Activated CD8-positive, alpha-beta memory T cell treated with anti-CD3 and anti-CD28 coated beads for 36 hours (primary cell): Measurements from ENCODE around the gene CD8B. TPM values are rescaled to one million over a fixed set of nuclear protein-coding genes. Genes with fewer than 3 reads are reported as not detected.

ENCODE experiments used
- CTCF ChIA-PET: fragments of 350-600 bp; sonication (Branson Sonifier 250); formaldehyde crosslinking; loops from one replicate; lab custom pipeline; 2021; ENCODE audit warnings: antibody characterized with exemption; lab: Charles Lee
- POLR2A ChIA-PET: fragments of 350-600 bp; sonication (Branson Sonifier 250); formaldehyde crosslinking; loops from one replicate; lab custom pipeline; 2021; ENCODE audit warnings: antibody characterized with exemption; lab: Charles Lee
- total RNA-seq, 2 experiments: library from RNA; stranded (reverse); gene quantifications; one replicate each; pipeline ENCODE4 v1.2.3, GENCODE V29; 2021

CD8B gene
- total RNA-seq, 2 experiments from 2014 or later: 250 to 251 TPM

DNA sequence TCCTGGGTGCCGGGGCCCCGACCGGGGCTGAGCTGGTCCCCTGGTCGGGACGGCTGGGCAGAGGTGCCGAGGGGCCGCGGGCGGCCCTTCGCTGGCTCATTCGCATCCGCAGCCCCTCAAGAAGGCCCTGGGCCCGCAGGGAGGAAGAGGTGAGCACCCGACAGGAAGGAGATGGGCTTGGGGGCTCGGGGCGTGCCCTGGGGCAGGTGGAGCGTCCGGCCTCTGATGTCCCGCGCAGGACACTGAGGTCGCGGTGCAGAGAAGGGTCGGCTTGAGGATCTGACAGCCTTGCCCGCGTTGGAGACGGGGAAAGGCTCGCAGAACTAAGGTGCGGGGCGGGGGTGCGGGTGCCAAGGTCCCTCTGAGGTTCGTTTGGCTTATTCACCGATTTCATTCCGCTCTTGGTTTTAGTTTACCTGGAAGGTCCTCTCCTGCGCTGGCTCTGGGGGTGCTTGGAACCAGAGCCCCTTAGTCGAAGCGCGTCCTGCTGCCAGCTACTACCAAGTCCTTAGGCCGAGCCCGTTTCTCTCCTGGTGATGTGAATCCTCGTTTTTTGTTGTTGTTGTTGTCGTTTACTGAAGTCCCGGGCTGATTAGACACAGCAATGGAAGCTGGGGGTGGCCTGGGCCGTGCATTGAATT lies 52.1 kb downstream of the CD8B start:
- POLR2A ChIA-PET: interaction anchor here (1.3 to 4.9 kb wide), 5 partner anchors 15 to 24 kb away, joined by 5 to 65 read pairs (median 44); partner anchors contain the start of gene CD8A
- CTCF ChIA-PET: interaction anchor here (1.4 to 5.1 kb wide), 6 partner anchors 9 to 49 kb away, joined by 3 to 58 read pairs (median 26); partner anchors contain the start of gene CD8A

- CTCF ChIA-PET: interaction anchor here (0.6 to 5.1 kb wide), 16 partner anchors 10 to 53 kb away, joined by 3 to 58 read pairs (median 6); partner anchors contain the start of genes CD8A and CD8B
- POLR2A ChIA-PET: interaction anchor here (0.9 to 4.9 kb wide), 7 partner anchors 11 to 45 kb away, joined by 3 to 65 read pairs (median 12); partner anchors contain the start of gene CD8A
These were observed 53.1 kb downstream of the CD8B start for GRCh38 chr2:86808315-86809161.

- CTCF ChIA-PET: interaction anchor here (0.6 to 5.1 kb wide), 18 partner anchors 8 to 1805 kb away, joined by 3 to 58 read pairs (median 4); partner anchors contain the start of genes CD8A and CD8B
- POLR2A ChIA-PET: interaction anchor here (1.0 to 4.9 kb wide), 8 partner anchors 10 to 44 kb away, joined by 3 to 65 read pairs (median 10); partner anchors contain the start of gene CD8A
These were observed 54.0 kb downstream of the CD8B start for GRCh38 chr2:86807468-86808275.

- POLR2A ChIA-PET: interaction anchor here (1.0 to 4.9 kb wide), 7 partner anchors 9 to 44 kb away, joined by 3 to 65 read pairs (median 12); partner anchors contain the start of gene CD8A
- CTCF ChIA-PET: interaction anchor here (0.6 to 5.1 kb wide), 13 partner anchors 9 to 1805 kb away, joined by 3 to 58 read pairs (median 7); partner anchors contain the start of genes CD8A and CD8B
These were observed 54.6 kb downstream of the CD8B start for GRCh38 chr2:86807133-86807467.

GRCh38 chr2:86806059-86806857 lies 55.4 kb downstream of the CD8B start:
- CTCF ChIA-PET: interaction anchor here (0.8 to 5.1 kb wide), 10 partner anchors 8 to 43 kb away, joined by 3 to 58 read pairs (median 8); partner anchors contain the start of gene CD8A

DNA sequence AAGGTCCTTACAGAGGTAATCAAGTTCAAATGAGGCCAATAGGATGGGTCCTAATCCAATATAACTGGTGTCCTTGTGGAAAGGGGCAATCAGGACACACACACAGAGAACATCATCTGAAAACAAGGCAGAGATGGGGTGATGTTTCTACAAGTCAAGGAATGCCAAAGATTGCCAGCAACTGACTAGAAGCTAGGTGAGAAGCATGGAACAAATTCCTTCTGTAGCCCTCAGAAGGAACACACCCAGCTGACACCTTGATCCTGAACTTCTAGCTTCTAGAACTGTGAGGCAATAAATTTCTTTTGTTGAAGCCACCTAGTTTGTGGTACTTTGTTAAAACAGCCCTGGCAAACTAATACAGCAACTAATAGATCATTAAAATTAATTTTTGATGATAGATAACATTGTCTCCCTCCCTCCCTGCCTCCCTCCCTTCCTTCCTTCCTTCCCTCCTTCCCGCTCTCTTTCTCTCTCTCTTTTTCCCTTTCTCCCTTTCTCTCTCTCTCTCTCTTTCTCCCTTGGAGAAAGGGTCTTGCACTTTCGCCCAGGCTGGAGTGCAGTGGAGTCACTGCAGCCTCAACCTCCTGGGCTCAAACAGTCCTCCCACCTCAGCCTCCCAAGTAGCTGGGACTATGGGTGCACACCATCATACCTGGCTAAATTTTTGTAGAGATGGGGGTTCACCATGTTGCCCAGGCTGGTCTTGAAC lies 60.7 kb downstream of the CD8B start:
- ChIA-PET CTCF (no interaction called here), POLR2A (no interaction called here)

More at GRCh38 chr2:86806059-86806857, 55.4 kb downstream of the CD8B start:
- POLR2A ChIA-PET: interaction anchor here (1.3 to 4.9 kb wide), 8 partner anchors 11 to 23 kb away, joined by 3 to 65 read pairs (median 12); partner anchors contain the start of gene CD8A

- ChIA-PET POLR2A (interaction anchor here (0.6 to 2.2 kb wide), 4 partner anchors 8 to 13 kb away, joined by 3 to 12 read pairs (median 6); no protein-coding TSS in a partner anchor), CTCF (interaction anchor here (6.3 kb wide), 1 partner anchor 14 kb away, joined by 43 read pairs; no protein-coding TSS in a partner anchor)
These were observed 66.8 kb downstream of the CD8B start for GRCh38 chr2:86794861-86795260.

- CTCF ChIA-PET: interaction anchor here (6.3 kb wide), 1 partner anchor 15 kb away, joined by 43 read pairs; no protein-coding TSS in a partner anchor
These were observed 67.9 kb downstream of the CD8B start for GRCh38 chr2:86793752-86794151.

GRCh38 chr2:86791573-86791972 lies 70.1 kb downstream of the CD8B start:
- POLR2A ChIA-PET: interaction anchor here (0.6 to 5.1 kb wide), 7 partner anchors 13 to 1354 kb away, joined by 3 to 58 read pairs (median 7); no protein-coding TSS in a partner anchor
- CTCF ChIA-PET: interaction anchor here (1.6 to 6.3 kb wide), 3 partner anchors 17 to 34 kb away, joined by 4 to 43 read pairs (median 5); no protein-coding TSS in a partner anchor

More at GRCh38 chr2:86793752-86794151, 67.9 kb downstream of the CD8B start:
- POLR2A ChIA-PET: interaction anchor here (1.5 to 5.1 kb wide), 2 partner anchors 9 to 14 kb away, joined by 4 to 58 read pairs; no protein-coding TSS in a partner anchor

DNA sequence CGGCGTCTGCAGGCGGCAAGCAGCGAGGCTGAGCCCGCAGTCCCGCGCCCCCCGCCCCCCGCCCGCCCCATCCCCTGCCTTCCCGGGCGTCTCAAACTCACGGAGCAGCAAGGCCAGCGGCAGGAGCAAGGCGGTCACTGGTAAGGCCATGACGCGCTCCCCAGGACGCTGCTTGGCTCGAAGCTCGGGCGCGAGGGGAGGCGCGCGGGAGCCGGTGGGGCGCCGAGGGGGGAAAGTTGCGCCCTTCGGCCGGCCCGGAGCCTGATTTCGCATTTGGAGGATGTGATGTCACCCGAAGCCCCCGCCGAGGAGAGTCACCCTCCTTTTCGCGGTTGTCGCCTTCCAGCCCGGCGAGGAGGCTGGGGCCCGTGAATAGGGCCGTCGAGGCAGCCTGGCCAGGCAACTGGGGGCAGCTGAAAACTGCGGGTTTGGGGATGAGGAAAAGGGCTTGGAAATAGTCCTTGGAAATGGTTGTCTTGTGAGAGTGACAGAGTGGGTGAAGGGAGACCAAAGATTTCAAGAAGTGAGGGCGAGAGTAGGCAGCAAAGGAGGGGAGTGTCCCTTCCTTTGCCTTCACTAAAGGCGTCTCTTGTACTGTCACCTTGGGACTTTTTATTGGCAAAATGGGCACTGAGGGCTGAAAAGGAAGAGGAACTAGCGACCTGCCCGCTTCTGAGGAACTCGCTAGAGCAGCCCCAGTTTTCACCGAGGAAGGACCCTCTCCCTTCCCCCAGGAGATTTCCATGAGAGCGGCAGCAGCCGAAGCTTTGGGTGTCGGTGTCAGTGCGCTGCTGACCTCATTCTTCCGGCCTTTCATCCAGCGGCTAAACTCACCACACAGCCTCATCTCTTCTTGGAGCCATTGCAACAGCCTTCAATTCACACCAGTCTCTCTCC lies 70.8 kb downstream of the CD8B start, which contains the start of gene CD8A:
TSS of gene CD8A (minus strand) at position 238 of the 897 bp plus-strand sequence. CDS start at position 150, 88 bp downstream.
- ChIA-PET CTCF (interaction anchor here (1.6 to 6.3 kb wide), 4 partner anchors 14 to 34 kb away, joined by 3 to 43 read pairs (median 4); no protein-coding TSS in a partner anchor), POLR2A (interaction anchor here (0.5 to 5.1 kb wide), 7 partner anchors 14 to 1354 kb away, joined by 3 to 58 read pairs (median 7); no protein-coding TSS in a partner anchor)

DNA sequence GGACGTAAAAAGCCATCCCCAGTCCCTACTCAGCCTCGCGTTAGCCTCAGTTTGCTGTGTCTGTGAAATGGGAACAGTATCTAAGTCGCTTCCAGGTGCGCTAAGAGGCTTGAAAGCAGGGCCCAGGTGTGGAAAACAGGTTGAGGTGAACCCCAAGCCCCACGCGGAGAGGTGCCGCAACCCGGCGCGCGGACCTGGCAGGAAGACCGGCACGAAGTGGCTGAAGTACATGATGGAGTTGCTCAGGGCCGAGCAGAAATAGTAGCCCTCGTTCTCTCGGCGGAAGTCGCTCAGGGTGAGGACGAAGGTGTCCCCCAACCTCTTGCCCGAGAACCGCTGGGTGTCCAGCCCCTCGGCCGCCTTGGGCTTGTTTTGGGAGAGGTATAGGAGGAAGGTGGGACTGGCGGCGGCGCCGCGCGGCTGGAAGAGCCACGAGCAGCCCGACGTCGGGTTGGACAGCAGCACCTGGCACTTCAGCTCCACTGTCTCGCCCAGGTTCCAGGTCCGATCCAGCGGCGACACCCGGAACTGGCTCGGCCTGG lies 71.5 kb downstream of the CD8B start:
- ChIA-PET POLR2A (interaction anchor here (1.8 to 5.1 kb wide), 3 partner anchors 15 to 35 kb away, joined by 13 to 58 read pairs (median 13); no protein-coding TSS in a partner anchor), CTCF (interaction anchor here (0.8 to 6.3 kb wide), 4 partner anchors 15 to 35 kb away, joined by 3 to 43 read pairs (median 4); no protein-coding TSS in a partner anchor)

GRCh38 chr2:86789687-86790133 lies 72.0 kb downstream of the CD8B start:
- CTCF ChIA-PET: interaction anchor here (0.8 to 1.6 kb wide), 2 partner anchors 15 to 18 kb away, joined by 3 to 4 read pairs; no protein-coding TSS in a partner anchor
- POLR2A ChIA-PET: interaction anchor here (1.0 to 5.1 kb wide), 3 partner anchors 18 to 36 kb away, joined by 3 to 58 read pairs (median 13); no protein-coding TSS in a partner anchor

DNA sequence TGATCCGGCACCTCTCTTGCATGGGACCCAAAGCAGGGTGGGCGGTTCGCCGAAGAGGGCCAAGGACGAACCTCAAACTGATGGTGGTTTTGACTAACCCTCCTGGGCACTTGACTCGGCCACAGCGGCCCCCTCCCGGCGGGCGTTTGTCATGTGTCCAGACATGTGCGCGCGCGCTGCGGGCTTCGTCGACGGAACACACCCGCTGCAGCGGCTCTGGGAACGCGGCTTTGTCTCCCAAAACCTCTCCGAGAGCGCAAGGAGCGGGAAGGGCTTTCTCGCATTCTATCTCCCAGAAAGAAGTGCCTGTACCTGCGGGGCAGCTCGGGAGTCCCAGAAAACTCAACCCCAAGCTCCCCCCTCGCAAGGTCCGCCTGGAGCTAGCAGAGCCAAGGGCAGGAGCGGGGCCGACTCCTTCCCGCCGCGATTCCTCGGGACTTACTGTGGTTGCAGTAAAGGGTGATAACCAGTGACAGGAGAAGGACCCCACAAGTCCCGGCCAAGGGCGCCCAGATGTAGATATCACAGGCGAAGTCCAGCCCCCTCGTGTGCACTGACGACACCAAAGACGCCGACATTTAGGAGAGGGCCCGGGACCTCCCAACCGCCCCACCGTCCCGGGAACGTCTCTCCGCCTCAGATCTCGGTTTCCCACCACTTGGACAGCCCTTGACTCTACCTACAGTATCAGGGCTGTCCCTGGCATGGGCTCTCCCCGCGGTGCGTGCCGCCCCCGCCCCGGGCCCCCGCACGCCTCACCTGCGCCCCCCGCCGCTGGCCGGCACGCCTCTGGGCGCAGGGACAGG lies 72.6 kb downstream of the CD8B start:
- POLR2A ChIA-PET: interaction anchor here (1.0 to 5.1 kb wide), 2 partner anchors 19 to 37 kb away, joined by 3 to 58 read pairs; no protein-coding TSS in a partner anchor
- CTCF ChIA-PET: interaction anchor here (0.7 to 1.6 kb wide), 3 partner anchors 16 to 20 kb away, joined by 3 to 5 read pairs (median 4); no protein-coding TSS in a partner anchor
